Astrocyte of the cerebellum (primary cell): ENCODE data around the gene GPC5.
A peak's percentile ranks its signal among the peaks of the same experiment; 100 is the strongest.
"Not testable (repeated sequence)": the region's sequence is repeated elsewhere in the genome, so short reads cannot be mapped to it uniquely, and the experiment has no call there.

Experiments
- DNase-seq: peaks from one replicate; pipeline ENCODE4 v3.0.0-alpha.2; 2011; ENCODE audit warnings: low read depth
- H3K4me3 ChIP-seq: 2 replicates; pipeline ENCODE4 v1.5.1; 2011; ENCODE audit warnings: mild to moderate bottlenecking, low read depth, low read length, moderate library complexity
- CTCF ChIP-seq: IDR thresholded peaks from 2 replicates; pipeline ENCODE4 v1.5.1; 2012; ENCODE audit warnings: low read length, low read depth, moderate library complexity, mild to moderate bottlenecking; ENCODE audit errors: missing control alignments
- in situ Hi-C: cut with HindIII; loops from 2 replicates; pipeline ENCODE4 v1.10.0; 2017; ENCODE audit warnings: low sequenced_read_pairs

Gene GPC5

GRCh38 chr13:91776611-91777193, 378.3 kb downstream of the GPC5 start:
- TF ChIP-seq CTCF: no peak
- in situ Hi-C loops: no loop called here
- no peak overlapping the region for H3K4me3 ChIP-seq
- no peak for DNase-seq

- no peak for DNase-seq
- no peak overlapping the region for H3K4me3 ChIP-seq
- TF ChIP-seq CTCF: no peak
- in situ Hi-C loops: no loop called here
Observed at GRCh38 chr13:91778123-91778522, 379.7 kb downstream of the GPC5 start.

- H3K4me3 ChIP-seq, DNase-seq, in situ Hi-C loops: not testable (repeated sequence)
- TF ChIP-seq CTCF: peak; percentile 37
Observed at GRCh38 chr13:91781982-91782691, 383.7 kb downstream of the GPC5 start.

GRCh38 chr13:91785431-91786119, 387.2 kb downstream of the GPC5 start:
- in situ Hi-C loops: no loop called here
- TF ChIP-seq CTCF: no peak
- DNase-seq: no peak
- H3K4me3 ChIP-seq: no peak overlapping the region

GRCh38 chr13:91792054-91792453, 393.6 kb downstream of the GPC5 start:
- in situ Hi-C loops: no loop called here
- DNase-seq: no peak

GRCh38 chr13:91797567-91797966, 399.1 kb downstream of the GPC5 start:
- no peak for TF ChIP-seq CTCF
- in situ Hi-C loops: no loop called here
- no peak overlapping the region for H3K4me3 ChIP-seq
- no peak for DNase-seq

More at GRCh38 chr13:91792054-91792453, 393.6 kb downstream of the GPC5 start:
- no peak overlapping the region for H3K4me3 ChIP-seq
- TF ChIP-seq CTCF: no peak

- DNase-seq, H3K4me3 ChIP-seq, in situ Hi-C loops: not testable (repeated sequence)
Observed at GRCh38 chr13:91798338-91798737, 399.9 kb downstream of the GPC5 start.

- in situ Hi-C loops, DNase-seq, H3K4me3 ChIP-seq: not testable (repeated sequence)
Observed at GRCh38 chr13:91801772-91802171, 403.4 kb downstream of the GPC5 start.
